HUES48 (cell line): ENCODE results near the gene CD72.
"Not testable (repeated sequence)": the region's sequence is repeated elsewhere in the genome, so short reads cannot be mapped to it uniquely, and the experiment has no call there.

ENCODE experiments used
- H3K27ac ChIP-seq: one replicate; pipeline ENCODE4 v1.7.0; 2013; ENCODE audit warnings: low read depth, low read length, inconsistent platforms
- H3K27me3 ChIP-seq: 2 replicates; pipeline ENCODE4 v1.6.1; 2013; ENCODE audit warnings: mild to moderate bottlenecking, low read length; ENCODE audit not compliant: control insufficient read depth, insufficient read depth
- H3K36me3 ChIP-seq: 2 replicates; pipeline ENCODE4 v1.6.1; 2013; ENCODE audit warnings: low read length; ENCODE audit not compliant: control insufficient read depth, insufficient read depth
- H3K4me1 ChIP-seq: 2 replicates; pipeline ENCODE4 v1.6.1; 2013; ENCODE audit warnings: mild to moderate bottlenecking, low read length; ENCODE audit not compliant: control insufficient read depth, insufficient read depth
- H3K4me3 ChIP-seq: 2 replicates; pipeline ENCODE4 v1.5.1; 2013; ENCODE audit warnings: mild to moderate bottlenecking, low read depth, low read length
- H3K9ac ChIP-seq: 2 replicates; pipeline ENCODE4 v1.6.1; 2013; ENCODE audit warnings: mild to moderate bottlenecking, low read depth, low read length, moderate library complexity
- H3K9me3 ChIP-seq: 2 replicates; pipeline ENCODE4 v1.6.1; 2013; ENCODE audit warnings: low read length; ENCODE audit not compliant: control insufficient read depth, insufficient read depth

Gene CD72

GRCh38 chr9:35583521-35583920 lies 34.7 kb downstream of the CD72 start:
- H3K27ac ChIP-seq, H3K9ac ChIP-seq, H3K27me3 ChIP-seq, H3K36me3 ChIP-seq, H3K4me3 ChIP-seq, H3K4me1 ChIP-seq: not testable (repeated sequence)
- H3K9me3 ChIP-seq, result peaks cover 20% of the 10 kb centered on the region

- H3K4me1 ChIP-seq, H3K9ac ChIP-seq, H3K36me3 ChIP-seq, H3K4me3 ChIP-seq, H3K27me3 ChIP-seq: not testable (repeated sequence)
- peak overlapping the region; percentile 42 for H3K27ac ChIP-seq
- H3K9me3 ChIP-seq, result peaks cover 20% of the 10 kb centered on the region
Observed at GRCh38 chr9:35579659-35580227, 38.5 kb downstream of the CD72 start.

GRCh38 chr9:35579130-35579529 lies 39.1 kb downstream of the CD72 start:
- H3K36me3 ChIP-seq, result no peaks in the 10 kb centered on the region
- H3K27ac ChIP-seq, result no peak overlapping the region
- H3K4me3 ChIP-seq, result no peak overlapping the region
- no peaks in the 10 kb centered on the region for H3K27me3 ChIP-seq
- no peaks in the 10 kb centered on the region for H3K4me1 ChIP-seq
- peaks cover 20% of the 10 kb centered on the region for H3K9me3 ChIP-seq
- no peak overlapping the region for H3K9ac ChIP-seq

GRCh38 chr9:35577486-35577885 lies 40.7 kb downstream of the CD72 start:
- H3K9ac ChIP-seq, result no peak overlapping the region
- H3K27ac ChIP-seq, result no peak overlapping the region
- H3K4me1 ChIP-seq, result no peaks in the 10 kb centered on the region
- no peaks in the 10 kb centered on the region for H3K27me3 ChIP-seq
- peaks cover 20% of the 10 kb centered on the region for H3K9me3 ChIP-seq
- no peaks in the 10 kb centered on the region for H3K36me3 ChIP-seq
- no peak overlapping the region for H3K4me3 ChIP-seq

GRCh38 chr9:35575478-35575877 lies 42.7 kb downstream of the CD72 start:
- Histone ChIP-seq H3K9ac (no peak overlapping the region), H3K27me3 (no peaks in the 10 kb centered on the region), H3K4me3 (no peak overlapping the region), H3K9me3 (0 out of 2 replicates have a peak, but pooled peaks cover 5% of the 10 kb centered on the region), H3K27ac (no peak overlapping the region), H3K36me3 (no peaks in the 10 kb centered on the region), H3K4me1 (no peaks in the 10 kb centered on the region)

GRCh38 chr9:35574578-35575122 lies 43.6 kb downstream of the CD72 start:
- no peak overlapping the region for H3K9ac ChIP-seq
- no peaks in the 10 kb centered on the region for H3K27me3 ChIP-seq
- H3K27ac ChIP-seq, result no peak overlapping the region
- H3K4me3 ChIP-seq, result no peak overlapping the region
- no peaks in the 10 kb centered on the region for H3K4me1 ChIP-seq
- no peaks in the 10 kb centered on the region for H3K9me3 ChIP-seq
- H3K36me3 ChIP-seq, result no peaks in the 10 kb centered on the region

GRCh38 chr9:35570709-35571504 lies 47.3 kb downstream of the CD72 start:
- H3K27ac ChIP-seq, result no peak overlapping the region
- no peak overlapping the region for H3K4me3 ChIP-seq
- H3K9ac ChIP-seq, result no peak overlapping the region
- no peaks in the 10 kb centered on the region for H3K27me3 ChIP-seq
- no peaks in the 10 kb centered on the region for H3K36me3 ChIP-seq
- H3K4me1 ChIP-seq, result no peaks in the 10 kb centered on the region
- H3K9me3 ChIP-seq, result no peaks in the 10 kb centered on the region

- no peak overlapping the region for H3K9ac ChIP-seq
- no peaks in the 10 kb centered on the region for H3K27me3 ChIP-seq
- no peaks in the 10 kb centered on the region for H3K36me3 ChIP-seq
- no peaks in the 10 kb centered on the region for H3K9me3 ChIP-seq
- H3K4me3 ChIP-seq, result no peak overlapping the region
- no peak overlapping the region for H3K27ac ChIP-seq
- H3K4me1 ChIP-seq, result no peaks in the 10 kb centered on the region
Observed at GRCh38 chr9:35569206-35569605, 49.0 kb downstream of the CD72 start.

- Histone ChIP-seq H3K9ac (no peak overlapping the region), H3K4me3 (no peak overlapping the region), H3K27ac (no peak overlapping the region), H3K9me3 (no peaks in the 10 kb centered on the region), H3K4me1 (no peaks in the 10 kb centered on the region), H3K27me3 (no peaks in the 10 kb centered on the region), H3K36me3 (no peaks in the 10 kb centered on the region)
Observed at GRCh38 chr9:35568196-35568595, 50.0 kb downstream of the CD72 start.

GRCh38 chr9:35566417-35566816 lies 51.8 kb downstream of the CD72 start:
- Histone ChIP-seq H3K9me3 (no peaks in the 10 kb centered on the region), H3K36me3 (no peaks in the 10 kb centered on the region), H3K4me1 (no peaks in the 10 kb centered on the region), H3K4me3 (no peak overlapping the region), H3K27me3 (no peaks in the 10 kb centered on the region), H3K9ac (no peak overlapping the region), H3K27ac (no peak overlapping the region)

- no peak overlapping the region for H3K9ac ChIP-seq
- H3K27me3 ChIP-seq, result no peaks in the 10 kb centered on the region
- no peaks in the 10 kb centered on the region for H3K4me1 ChIP-seq
- H3K36me3 ChIP-seq, result no peaks in the 10 kb centered on the region
- H3K4me3 ChIP-seq, result no peak overlapping the region
- H3K9me3 ChIP-seq, result no peaks in the 10 kb centered on the region
- H3K27ac ChIP-seq, result no peak overlapping the region
Observed at GRCh38 chr9:35564658-35565061, 53.6 kb downstream of the CD72 start.
